Measurements from ENCODE around the gene STIP1.
A peak's percentile ranks its signal among the peaks of the same experiment; 100 is the strongest.

STIP1 gene

GRCh38 chr11:64185693-64186491, at the start of gene STIP1:
Gene STIP1, plus strand, starts transcription at chr11:64186171. Its CDS starts 91 bp downstream, at chr11:64186262.
- Histone ChIP-seq H3K27ac (ENCODE audit: low read depth, low read length, poor library complexity, severe bottlenecking) (peak within 1 kb of the TSS; percentile 66), H4K20me1 (ENCODE audit: insufficient read depth, low read length) (no peaks in the 10 kb centered on the region), H3K9me3 (ENCODE audit: low read length) (no peaks in the 10 kb centered on the region), H3K79me2 (ENCODE audit: insufficient read depth, low read length) (no peaks in the 10 kb centered on the region; the same call in none of the 2 replicates), H3K4me2 (ENCODE audit: low read length) (peak within 1 kb of the TSS; percentile 78), H3K4me3 (ENCODE audit: low read depth, low read length, poor library complexity, severe bottlenecking) (peak within 1 kb of the TSS; percentile 82), H3K9ac (ENCODE audit: low read length) (peak within 1 kb of the TSS; percentile 84), H3K9me2 (ENCODE audit: low read depth, low read length) (no peaks in the 10 kb centered on the region), H2AFZ (ENCODE audit: low read length) (no peak within 1 kb of the TSS), H3K4me1 (ENCODE audit: insufficient read depth, low read length, severe bottlenecking) (peaks cover 41% of the 10 kb centered on the region), H3K36me3 (ENCODE audit: insufficient read depth, low read length) (peaks cover 26% of the 10 kb centered on the region), H3K27me3 (ENCODE audit: insufficient read depth, low read length) (no peaks in the 10 kb centered on the region), H3F3A (ENCODE audit: insufficient read depth, low read length) (no peaks in the 10 kb centered on the region)
- no peak for TF ChIP-seq EZH2 (IDR thresholded peaks at IDR 0.05; ENCODE audit: borderline replicate concordance, low read length)
- TF ChIP-seq, protein P1, sequence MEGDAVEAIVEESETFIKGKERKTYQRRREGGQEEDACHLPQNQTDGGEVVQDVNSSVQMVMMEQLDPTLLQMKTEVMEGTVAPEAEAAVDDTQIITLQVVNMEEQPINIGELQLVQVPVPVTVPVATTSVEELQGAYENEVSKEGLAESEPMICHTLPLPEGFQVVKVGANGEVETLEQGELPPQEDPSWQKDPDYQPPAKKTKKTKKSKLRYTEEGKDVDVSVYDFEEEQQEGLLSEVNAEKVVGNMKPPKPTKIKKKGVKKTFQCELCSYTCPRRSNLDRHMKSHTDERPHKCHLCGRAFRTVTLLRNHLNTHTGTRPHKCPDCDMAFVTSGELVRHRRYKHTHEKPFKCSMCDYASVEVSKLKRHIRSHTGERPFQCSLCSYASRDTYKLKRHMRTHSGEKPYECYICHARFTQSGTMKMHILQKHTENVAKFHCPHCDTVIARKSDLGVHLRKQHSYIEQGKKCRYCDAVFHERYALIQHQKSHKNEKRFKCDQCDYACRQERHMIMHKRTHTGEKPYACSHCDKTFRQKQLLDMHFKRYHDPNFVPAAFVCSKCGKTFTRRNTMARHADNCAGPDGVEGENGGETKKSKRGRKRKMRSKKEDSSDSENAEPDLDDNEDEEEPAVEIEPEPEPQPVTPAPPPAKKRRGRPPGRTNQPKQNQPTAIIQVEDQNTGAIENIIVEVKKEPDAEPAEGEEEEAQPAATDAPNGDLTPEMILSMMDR (IDR thresholded peaks at IDR 0.05; ENCODE audit: low read length), result no peak; the same call in 1 of the 2 replicates

- Histone ChIP-seq H3K4me1 (ENCODE audit: insufficient read depth, low read length, severe bottlenecking) (no peaks in the 10 kb centered on the region), H3K36me3 (ENCODE audit: insufficient read depth, low read length) (no peaks in the 10 kb centered on the region), H4K20me1 (ENCODE audit: insufficient read depth, low read length) (no peaks in the 10 kb centered on the region), H3K9ac (ENCODE audit: low read length) (no peak overlapping the region), H3K79me2 (ENCODE audit: insufficient read depth, low read length) (no peaks in the 10 kb centered on the region), H3K4me2 (ENCODE audit: low read length) (no peak overlapping the region), H3K27ac (ENCODE audit: low read depth, low read length, poor library complexity, severe bottlenecking) (no peak overlapping the region), H3K9me2 (ENCODE audit: low read depth, low read length) (no peaks in the 10 kb centered on the region), H2AFZ (ENCODE audit: low read length) (no peak overlapping the region), H3K27me3 (ENCODE audit: insufficient read depth, low read length) (peaks cover 17% of the 10 kb centered on the region; the same call in 1 of the 2 replicates), H3F3A (ENCODE audit: insufficient read depth, low read length) (no peaks in the 10 kb centered on the region), H3K4me3 (ENCODE audit: low read depth, low read length, poor library complexity, severe bottlenecking) (no peak overlapping the region), H3K9me3 (ENCODE audit: low read length) (no peaks in the 10 kb centered on the region)
- no peak for TF ChIP-seq EZH2 (IDR thresholded peaks at IDR 0.05; ENCODE audit: borderline replicate concordance, low read length)
- TF ChIP-seq, protein P1 (IDR thresholded peaks at IDR 0.05; ENCODE audit: low read length), result no peak
Measured at GRCh38 chr11:64136765-64137441, 49.1 kb upstream of the STIP1 start.

DNA sequence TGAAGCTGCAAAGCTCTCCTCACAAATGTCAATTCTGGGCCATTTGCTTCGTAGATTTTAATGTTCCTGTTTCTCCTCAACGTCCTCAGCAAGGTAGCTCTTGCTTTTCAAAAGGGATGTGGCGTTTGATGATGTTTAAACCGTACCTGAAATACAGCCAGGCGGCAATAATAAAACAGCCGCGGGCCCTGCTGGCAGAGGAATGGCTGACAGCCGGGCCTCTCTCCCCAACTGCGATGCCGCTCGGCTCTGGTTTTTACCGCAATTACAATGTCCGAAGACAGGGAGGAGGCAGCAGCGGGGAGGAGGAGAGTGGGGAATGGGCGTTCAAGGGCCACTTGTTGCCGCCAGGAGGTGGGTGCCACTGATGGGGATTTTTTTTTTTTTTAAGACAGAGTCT, 47.6 kb upstream of the STIP1 start:
- H3K36me3 ChIP-seq (ENCODE audit: insufficient read depth, low read length), result no peaks in the 10 kb centered on the region
- no peaks in the 10 kb centered on the region for H3F3A ChIP-seq (ENCODE audit: insufficient read depth, low read length)
- H3K4me2 ChIP-seq (ENCODE audit: low read length), result no peak overlapping the region
- H3K4me3 ChIP-seq (ENCODE audit: low read depth, low read length, poor library complexity, severe bottlenecking), result no peak overlapping the region
- TF ChIP-seq EZH2 (IDR thresholded peaks at IDR 0.05; ENCODE audit: borderline replicate concordance, low read length), result no peak
- TF ChIP-seq, protein P1 (IDR thresholded peaks at IDR 0.05; ENCODE audit: low read length), result no peak
- H4K20me1 ChIP-seq (ENCODE audit: insufficient read depth, low read length), result no peaks in the 10 kb centered on the region
- no peaks in the 10 kb centered on the region for H3K79me2 ChIP-seq (ENCODE audit: insufficient read depth, low read length)
- no peak overlapping the region for H3K27ac ChIP-seq (ENCODE audit: low read depth, low read length, poor library complexity, severe bottlenecking)
- no peaks in the 10 kb centered on the region for H3K4me1 ChIP-seq (ENCODE audit: insufficient read depth, low read length, severe bottlenecking)
- H3K9ac ChIP-seq (ENCODE audit: low read length), result no peak overlapping the region
- H3K27me3 ChIP-seq (ENCODE audit: insufficient read depth, low read length), result peaks cover 21% of the 10 kb centered on the region; the same call in 1 of the 2 replicates
- H3K9me3 ChIP-seq (ENCODE audit: low read length), result no peaks in the 10 kb centered on the region
- no peak overlapping the region for H2AFZ ChIP-seq (ENCODE audit: low read length)
- no peaks in the 10 kb centered on the region for H3K9me2 ChIP-seq (ENCODE audit: low read depth, low read length)

Data from OCI-LY1 (cell line).